Heart left ventricle (tissue), 13 donors: ENCODE measurements around the gene ZNF670.

ENCODE experiments used
- CTCF ChIP-seq, 12 donors: fragments of 200-600 bp; sonication (generic) in 4 of 12; IDR thresholded peaks; one replicate each; pipeline versions ENCODE4 v1.5.0 to v1.8.0; 2018 to 2022; ENCODE audit warnings: antibody characterized with exemption in 12 of 12, mild to moderate bottlenecking in 5 of 12
- POLR2A ChIP-seq, 2 donors: fragments of 450-650 bp; IDR thresholded peaks; one replicate each; pipeline ENCODE4 v1.6.1; 2017; ENCODE audit warnings: antibody characterized with exemption in 2 of 2, mild to moderate bottlenecking in 2 of 2, moderate library complexity in 2 of 2
- donor health status: ischemic (EF 13 %, LVEDD 7.1; RV severe dilation, severe dysfunction).
- donor health status: DM: no; HTN: yes; CAD: no.
- donor health status: DM: no; HTN: no; CAD: no.
- donor health status: ischemic (EF 25% LVEDD 6.9; RV normal size, moderate dysfunction).
- donor health status: ischemic (EF 25% LVEDD 5.7; RV mildly dilated, moderate dysfunction).
- donor health status: ischemic (EF 35%, LVEDD 5.7; RV mildly dilated, moderate dysfunction).
- donor health status: nonischemic (EF 11% LVEDD 7.7; RV severe dilation, severe dysfunction).
- donor health status: DM: yes; HTN: yes; CAD: no.
- donor health status: PGD.
- donor health status: ischemic (EF 29% LVEDD 5.4; RV normal size, mild dysfunction).
- donor health status: nonischemic (EF 23%, LVEDD 6.1; RV moderate dilation, normal function).

- no peak for TF ChIP-seq CTCF (IDR thresholded peaks at IDR 0.05)
- TF ChIP-seq POLR2A (IDR thresholded peaks at IDR 0.05), result no peak
These were observed 33.8 kb upstream of the ZNF670 start for GRCh38 chr1:247112479-247112781.
